ENCODE data around the gene PCARE.

Gene PCARE

GRCh38 chr2:29063056-29063455 lies 11.3 kb downstream of the PCARE start:
- no peak for DNase-seq (ENCODE audit: low read depth)

- no peak for DNase-seq (ENCODE audit: low read depth)
Measured at GRCh38 chr2:29062371-29062770, 12.0 kb downstream of the PCARE start.

DNA sequence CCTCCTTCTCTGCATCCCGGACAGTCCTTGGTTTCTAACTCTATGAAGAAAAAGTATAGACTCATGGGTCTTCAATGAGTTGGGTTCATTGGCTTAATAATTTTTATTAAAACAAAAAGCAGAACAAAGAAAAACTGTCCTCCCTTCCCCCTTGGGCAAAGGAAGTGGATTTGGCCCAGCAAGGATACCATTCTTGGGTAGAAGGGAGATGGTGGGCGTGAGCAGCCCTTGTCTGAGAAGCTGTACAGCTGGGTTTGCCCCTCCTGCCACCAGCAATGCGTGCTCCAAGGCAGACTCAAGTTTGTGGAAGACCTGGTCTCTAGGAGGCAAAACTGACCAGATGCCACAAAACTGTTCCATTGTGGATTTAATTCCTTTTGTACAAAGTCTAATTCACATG lies 12.7 kb downstream of the PCARE start:
- no peak for DNase-seq (ENCODE audit: low read depth)

DNA sequence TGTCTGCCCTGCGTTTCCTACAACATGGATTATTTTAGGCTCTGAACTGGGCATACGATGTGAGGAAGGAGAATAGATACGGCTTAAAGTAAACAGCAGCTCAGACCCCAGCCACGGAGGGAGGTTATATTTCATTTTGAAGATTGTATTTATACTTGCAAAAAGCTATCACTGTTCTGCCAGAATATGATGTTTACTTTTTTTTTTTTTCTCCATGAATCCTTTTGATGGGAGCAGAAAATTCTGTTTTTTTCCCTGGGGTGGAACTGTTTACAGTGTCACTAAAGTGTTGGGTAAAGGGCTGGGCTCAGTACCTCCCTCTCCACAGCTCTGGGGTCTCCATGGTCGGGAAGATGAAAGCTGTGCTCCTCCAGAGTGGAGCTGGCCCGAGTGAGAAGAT lies 13.1 kb downstream of the PCARE start:
- no peak for DNase-seq (ENCODE audit: low read depth)

DNA sequence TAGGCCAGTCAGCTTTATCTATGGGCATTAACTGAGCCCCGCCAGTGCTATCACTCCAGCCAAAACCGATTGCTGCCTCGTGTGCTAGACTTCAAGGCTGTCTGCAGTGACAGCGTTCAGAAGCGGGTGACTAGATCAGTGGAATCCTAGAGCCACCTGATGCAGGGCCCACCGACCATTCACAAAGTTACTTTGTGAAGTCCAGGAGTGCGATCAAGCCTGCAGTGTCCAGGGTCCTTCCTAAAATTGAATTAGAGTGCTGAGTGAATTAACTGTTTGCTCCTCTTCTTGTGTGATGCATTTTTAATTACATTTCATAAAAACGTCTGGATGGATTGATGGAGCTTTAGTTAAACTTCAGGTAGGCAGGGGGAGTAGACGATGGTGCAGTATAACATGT lies 13.9 kb downstream of the PCARE start:
- no peak for DNase-seq (ENCODE audit: low read depth)

DNA sequence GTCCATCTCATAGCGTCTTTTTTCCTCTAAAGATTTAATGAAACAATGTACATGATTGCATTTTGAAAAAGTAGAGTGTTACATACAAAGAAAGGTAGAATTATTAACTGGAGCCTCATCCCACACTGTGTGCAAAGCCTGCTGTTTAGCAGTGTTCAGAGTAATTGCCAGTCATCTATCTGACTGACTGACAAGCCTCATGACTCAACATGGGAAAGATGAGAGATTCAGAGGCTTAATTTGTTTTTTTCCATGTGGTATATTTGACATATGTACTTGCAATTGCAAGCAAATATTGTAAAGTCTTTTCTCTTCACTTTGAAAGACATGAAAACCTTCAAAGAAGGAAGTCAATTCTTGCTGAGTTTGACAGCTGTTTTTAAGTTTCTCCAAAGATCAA lies 14.7 kb downstream of the PCARE start:
- DNase-seq (ENCODE audit: low read depth) = no peak

DNA sequence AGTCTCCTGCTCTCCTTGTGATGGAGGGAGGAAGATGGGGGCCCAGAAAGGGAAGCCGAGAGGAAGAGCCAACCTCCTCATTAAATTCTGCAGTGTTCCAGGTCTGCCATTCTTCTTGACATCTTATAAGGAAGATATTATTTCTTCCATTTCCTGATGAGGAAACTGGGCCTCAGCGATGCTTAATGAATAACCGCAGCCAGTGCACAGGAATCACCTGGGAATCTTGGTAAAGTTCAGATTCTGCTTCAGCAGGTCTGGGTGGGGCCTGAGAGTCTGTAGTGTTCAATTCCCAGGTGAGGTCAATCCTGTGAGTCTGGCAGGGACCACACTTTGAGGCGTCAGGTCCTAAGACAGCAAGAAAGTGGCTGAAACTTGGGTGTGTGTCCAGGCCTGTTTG lies 17.3 kb downstream of the PCARE start:
- DNase-seq (ENCODE audit: low read depth) = no peak

GRCh38 chr2:29056452-29056851 lies 17.9 kb downstream of the PCARE start:
- DNase-seq (ENCODE audit: low read depth) = no peak

- no peak for DNase-seq (ENCODE audit: low read depth)
Measured at GRCh38 chr2:29055601-29056000, 18.7 kb downstream of the PCARE start.

- no peak for DNase-seq (ENCODE audit: low read depth)
Measured at GRCh38 chr2:29054430-29054829, 19.9 kb downstream of the PCARE start.

DNA sequence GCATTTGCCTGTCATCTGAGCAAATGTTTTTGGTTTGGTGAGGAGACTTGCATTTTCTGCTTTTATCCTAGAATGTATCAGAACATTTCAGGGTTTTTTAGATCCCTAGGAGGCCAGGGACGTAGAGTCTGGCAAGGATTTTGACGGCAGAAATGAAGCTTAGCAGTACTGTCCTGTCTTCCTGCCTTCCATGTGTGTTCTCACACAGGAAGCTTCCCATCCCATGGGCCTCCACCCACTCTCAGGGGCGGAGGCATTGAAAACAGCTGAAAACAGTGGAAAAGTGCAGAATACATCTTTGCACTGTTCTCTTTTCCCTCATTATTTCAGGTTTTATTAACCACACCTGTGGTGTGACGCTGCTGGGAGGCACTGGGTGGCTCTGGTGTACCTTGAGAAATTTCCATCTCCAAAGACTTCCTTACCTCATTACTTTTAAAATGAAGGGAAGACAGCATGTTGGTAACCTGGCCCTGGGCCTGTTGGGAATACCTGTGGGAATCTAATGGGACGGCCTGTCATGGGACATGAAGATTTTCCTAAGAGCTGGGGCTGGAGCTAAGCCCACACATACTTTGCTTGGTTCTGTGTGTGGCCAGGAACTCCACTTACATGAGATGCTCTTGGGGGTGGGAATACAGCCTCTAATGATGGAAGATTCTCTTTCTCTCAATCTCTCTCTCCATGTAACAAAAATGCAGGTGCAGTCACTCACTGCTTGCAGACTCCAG lies 20.5 kb downstream of the PCARE start:
- no peak for DNase-seq (ENCODE audit: low read depth)

DNA sequence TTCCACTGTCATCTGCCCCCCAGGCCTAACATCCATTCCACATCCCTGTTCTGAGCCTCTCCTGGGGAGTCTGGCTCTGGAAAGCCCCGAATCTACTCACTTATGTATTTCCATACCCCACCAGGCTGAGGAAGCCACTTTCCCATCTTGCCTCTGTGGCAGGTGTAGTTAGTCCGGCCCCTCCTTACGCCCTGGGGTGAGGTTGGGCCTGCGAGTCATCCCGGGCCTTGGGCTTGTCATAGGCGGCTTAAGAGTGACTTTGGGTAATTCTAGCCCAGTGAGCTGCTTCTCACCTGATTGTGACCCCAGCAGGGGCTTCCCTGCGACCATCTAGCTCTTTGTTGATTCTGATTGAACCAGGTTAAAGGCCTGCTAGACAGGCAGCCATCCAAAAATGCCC lies 21.1 kb downstream of the PCARE start:
- no peak for DNase-seq (ENCODE audit: low read depth)

- DNase-seq (ENCODE audit: low read depth) = no peak
Measured at GRCh38 chr2:29052807-29053206, 21.5 kb downstream of the PCARE start.

GRCh38 chr2:29051730-29052129 lies 22.6 kb downstream of the PCARE start:
- DNase-seq (ENCODE audit: low read depth) = no peak

GRCh38 chr2:29050591-29050990 lies 23.7 kb downstream of the PCARE start:
- DNase-seq (ENCODE audit: low read depth) = no peak

GRCh38 chr2:29047083-29047845 lies 27.1 kb downstream of the PCARE start:
- no peak for DNase-seq (ENCODE audit: low read depth)

GRCh38 chr2:29046321-29046720 lies 28.0 kb downstream of the PCARE start:
- no peak for DNase-seq (ENCODE audit: low read depth)

- no peak for DNase-seq (ENCODE audit: low read depth)
Measured at GRCh38 chr2:29044459-29044858, 29.9 kb downstream of the PCARE start.

DNA sequence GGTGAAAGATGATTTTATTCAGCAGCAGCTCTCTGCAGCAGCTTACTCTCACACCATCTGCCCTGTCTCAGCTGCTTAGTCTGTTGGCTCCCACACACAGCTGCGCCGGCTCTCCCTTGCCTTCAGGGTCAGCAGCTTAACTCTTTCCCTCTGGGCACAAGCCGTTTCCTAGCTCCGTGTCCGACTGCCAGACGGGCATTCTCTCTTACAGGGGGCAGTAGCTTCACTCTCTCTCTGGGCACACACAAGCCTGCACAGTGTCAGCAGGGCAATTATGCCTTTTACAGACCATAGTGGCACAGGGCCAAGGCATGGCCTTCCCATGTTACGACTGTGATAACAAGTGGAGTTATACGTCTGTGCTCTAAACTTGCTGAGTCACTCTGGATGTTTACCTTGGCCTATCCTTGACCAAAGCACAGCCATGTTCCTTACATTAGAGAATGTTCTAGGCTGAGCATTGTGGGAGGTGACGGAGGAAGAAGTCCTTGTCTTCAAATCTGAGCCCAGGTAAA lies 31.7 kb downstream of the PCARE start:
- DNase-seq (ENCODE audit: low read depth) = no peak

DNA sequence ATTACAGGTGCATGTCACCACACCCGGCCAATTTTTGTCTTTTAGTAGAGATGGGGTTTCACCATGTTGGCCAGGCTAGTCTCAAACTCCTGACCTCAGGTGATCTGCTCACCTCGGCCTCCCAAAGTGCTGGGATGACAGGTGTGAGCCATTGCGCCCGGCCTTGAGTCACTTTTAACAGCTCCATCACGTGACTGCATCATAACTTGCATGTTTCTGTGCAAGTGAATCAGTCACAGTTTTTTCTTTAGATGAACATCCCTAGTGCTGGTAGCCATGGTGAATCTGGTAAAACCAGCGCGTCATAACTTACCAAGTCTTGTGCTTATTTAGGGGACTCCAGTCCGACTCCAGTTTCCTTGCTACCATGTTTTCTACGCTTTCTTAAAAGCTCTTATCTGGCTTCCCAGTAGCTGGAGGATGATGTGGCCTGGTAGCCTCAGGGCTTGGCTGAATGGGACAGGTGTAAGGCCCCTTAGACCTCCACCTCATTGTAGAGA lies 33.1 kb downstream of the PCARE start:
- DNase-seq (ENCODE audit: low read depth) = no peak

DNA sequence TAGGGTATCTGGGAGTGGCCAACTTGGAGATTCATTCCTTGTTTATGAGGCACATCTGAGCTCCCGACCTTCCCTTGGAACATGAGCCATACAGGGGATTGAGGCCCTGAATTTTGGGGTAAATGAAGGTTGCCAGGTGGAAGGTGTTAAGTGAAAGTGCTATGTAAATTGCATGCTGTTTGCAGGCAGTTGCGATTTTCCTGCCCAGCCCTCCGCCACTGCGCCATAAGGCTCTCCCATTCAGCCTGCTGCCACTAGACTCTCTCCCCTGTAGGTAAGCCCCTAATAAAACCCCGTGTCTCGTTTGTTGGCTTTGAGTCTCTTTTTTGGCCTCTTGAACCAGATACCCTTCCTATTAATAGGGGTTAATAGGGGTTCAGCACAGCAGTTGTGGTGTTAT lies 33.8 kb downstream of the PCARE start:
- DNase-seq (ENCODE audit: low read depth) = no peak

DNA sequence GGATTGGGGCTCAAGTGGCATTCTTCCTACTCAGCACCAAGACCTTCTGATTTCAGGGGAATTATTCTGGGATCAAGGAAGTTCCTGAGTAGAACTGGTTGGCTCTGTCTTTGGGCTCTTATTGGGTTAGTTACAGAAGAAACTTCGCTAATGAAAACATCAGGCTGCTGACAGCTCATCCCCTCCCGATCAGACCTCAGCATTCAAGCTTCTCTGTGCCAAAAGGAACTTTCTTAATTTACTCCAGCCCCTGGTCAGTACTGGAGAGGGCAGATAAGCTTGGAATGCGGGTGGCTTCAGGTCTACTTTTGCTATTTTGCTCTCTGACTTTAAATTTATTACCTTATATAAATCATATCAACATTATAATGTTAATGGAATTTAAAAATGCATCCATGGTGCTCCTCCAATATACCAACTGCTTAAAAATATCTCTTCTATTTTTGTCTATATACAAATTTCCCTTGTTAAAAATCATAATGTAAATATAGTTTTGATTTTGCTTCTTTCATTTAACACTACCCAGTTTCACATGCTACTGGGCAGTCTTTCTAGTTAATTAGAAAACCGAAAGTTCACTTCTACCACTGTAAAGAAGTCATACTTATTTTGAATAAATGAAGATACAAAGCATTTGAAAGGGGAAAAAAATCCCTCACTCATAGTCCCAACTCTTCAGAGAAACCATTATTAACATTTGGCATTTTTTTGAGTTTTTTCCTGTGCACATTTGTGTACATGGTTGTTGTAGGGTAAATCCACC lies 34.4 kb downstream of the PCARE start:
- no peak for DNase-seq (ENCODE audit: low read depth)

All from activated T-cell treated with anti-CD3 and anti-CD28 coated beads for 48 hours (primary cell).